ENCODE data around the gene CLOCK.

Gene CLOCK

DNA sequence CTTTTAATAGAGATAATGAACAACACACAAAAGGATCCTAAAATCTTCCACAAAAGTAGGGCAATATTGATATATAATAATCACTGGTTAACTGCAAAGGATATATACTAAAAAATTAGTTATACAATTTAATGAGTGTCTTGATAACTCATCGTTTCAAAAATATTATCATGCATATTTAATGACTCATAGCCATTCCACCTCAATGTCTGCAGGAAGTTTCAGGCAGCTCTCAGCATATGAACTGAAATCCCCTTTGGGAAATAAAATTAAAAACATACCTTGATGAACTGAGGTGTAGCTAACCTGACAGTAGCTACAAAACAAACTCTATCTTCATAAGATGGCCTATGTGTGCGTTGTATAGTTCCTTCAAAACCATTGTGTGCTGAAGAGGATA is 88.1 kb downstream of the CLOCK start:
- no peak for FAIRE-seq

DNA sequence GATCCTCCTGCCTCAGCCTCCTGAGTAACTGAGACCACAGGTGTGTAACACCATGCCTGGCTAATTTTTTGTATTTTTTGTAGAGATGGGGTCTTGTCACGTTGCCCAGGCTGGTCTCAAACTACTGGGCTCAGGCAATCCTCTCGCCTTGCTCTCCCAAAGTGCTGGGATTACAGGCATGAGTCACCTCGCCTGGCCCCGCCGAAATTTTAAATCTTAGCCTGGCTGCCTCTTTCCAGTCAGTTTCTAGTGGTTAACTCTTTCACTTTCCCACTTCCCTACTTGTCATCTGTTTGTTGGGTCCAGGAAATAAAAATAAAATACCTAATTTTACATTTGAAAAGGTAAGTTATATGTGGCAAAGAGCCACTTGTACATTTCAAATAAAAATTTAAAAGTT is 88.5 kb downstream of the CLOCK start:
- DNase-seq (ENCODE audit: insufficient read length, low spot score) (no peak), FAIRE-seq (no peak)
- TF ChIP-seq POU2F2 (IDR thresholded peaks at IDR 0.05; ENCODE audit: low read depth, low read length) (no peak), POLR2AphosphoS5 (IDR thresholded peaks at IDR 0.05; ENCODE audit: low read depth, low read length) (no peak), PAX5 (IDR thresholded peaks at IDR 0.05; ENCODE audit: insufficient read depth, low read length, severe bottlenecking) (no peak), POLR2A (IDR thresholded peaks at IDR 0.05; ENCODE audit: low read depth, low read length) (no peak), SPI1 (IDR thresholded peaks at IDR 0.05; ENCODE audit: low read depth, low read length) (no peak), TAF1 (IDR thresholded peaks at IDR 0.05; ENCODE audit: low read depth, low read length) (no peak)

More for the DNA sequence above, 88.1 kb downstream of the CLOCK start:
- DNase-seq (ENCODE audit: insufficient read length, low spot score) = no peak
- TF ChIP-seq POLR2AphosphoS5 (IDR thresholded peaks at IDR 0.05; ENCODE audit: low read depth, low read length) (no peak), PAX5 (IDR thresholded peaks at IDR 0.05; ENCODE audit: insufficient read depth, low read length, severe bottlenecking) (no peak), TAF1 (IDR thresholded peaks at IDR 0.05; ENCODE audit: low read depth, low read length) (no peak), SPI1 (IDR thresholded peaks at IDR 0.05; ENCODE audit: low read depth, low read length) (no peak), POU2F2 (IDR thresholded peaks at IDR 0.05; ENCODE audit: low read depth, low read length) (no peak), POLR2A (IDR thresholded peaks at IDR 0.05; ENCODE audit: low read depth, low read length) (no peak)

DNA sequence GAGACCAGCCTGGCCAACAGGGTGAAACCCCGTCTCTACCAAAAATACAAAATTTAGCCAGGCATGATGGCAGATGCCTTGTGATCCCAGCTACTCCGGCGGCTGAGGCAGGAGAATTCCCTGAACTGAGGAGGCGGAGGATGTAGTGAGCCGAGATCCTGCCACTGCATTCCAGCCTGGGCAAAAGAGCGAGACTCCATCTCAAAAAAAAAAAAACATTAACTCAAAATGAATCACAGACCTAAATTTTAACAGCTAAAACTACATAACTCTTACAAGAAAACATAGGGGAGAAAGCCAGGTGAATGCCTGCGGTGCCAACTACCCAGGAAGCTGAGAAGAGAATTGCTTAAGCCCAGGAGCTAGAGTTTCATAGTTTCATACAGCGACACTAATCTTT is 96.1 kb downstream of the CLOCK start:
- FAIRE-seq (no peak), DNase-seq (ENCODE audit: insufficient read length, low spot score) (no peak)
- no peak for TF ChIP-seq PAX5 (IDR thresholded peaks at IDR 0.05; ENCODE audit: insufficient read depth, low read length, severe bottlenecking)
- TF ChIP-seq POLR2AphosphoS5 (IDR thresholded peaks at IDR 0.05; ENCODE audit: low read depth, low read length) = no peak
- TF ChIP-seq SPI1 (IDR thresholded peaks at IDR 0.05; ENCODE audit: low read depth, low read length) = no peak
- TF ChIP-seq POLR2A (IDR thresholded peaks at IDR 0.05; ENCODE audit: low read depth, low read length) = no peak
- TF ChIP-seq TAF1 (IDR thresholded peaks at IDR 0.05; ENCODE audit: low read depth, low read length) = no peak
- TF ChIP-seq POU2F2 (IDR thresholded peaks at IDR 0.05; ENCODE audit: low read depth, low read length) = no peak

DNA sequence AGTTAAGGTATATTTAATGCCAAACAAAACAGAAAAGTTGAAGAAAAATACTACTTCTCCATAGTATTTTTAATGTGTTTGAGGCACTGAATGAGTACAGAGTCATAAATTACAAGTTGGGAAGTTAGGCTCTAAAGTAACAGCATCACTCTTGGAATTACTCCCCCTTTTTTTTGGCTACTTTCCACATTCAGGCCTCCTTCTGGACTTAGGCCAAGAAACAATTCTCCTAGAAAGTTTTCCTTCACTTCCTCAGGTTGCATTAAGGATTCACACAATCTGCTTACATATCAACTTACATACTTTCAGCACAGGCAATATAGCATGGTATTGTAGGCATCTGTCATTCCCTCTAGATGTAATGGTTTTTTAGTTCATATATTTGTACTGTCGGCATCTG is 98.9 kb downstream of the CLOCK start:
- FAIRE-seq (no peak), DNase-seq (ENCODE audit: insufficient read length, low spot score) (no peak)
- TF ChIP-seq TAF1 (IDR thresholded peaks at IDR 0.05; ENCODE audit: low read depth, low read length) = no peak
- no peak for TF ChIP-seq SPI1 (IDR thresholded peaks at IDR 0.05; ENCODE audit: low read depth, low read length)
- no peak for TF ChIP-seq PAX5 (IDR thresholded peaks at IDR 0.05; ENCODE audit: insufficient read depth, low read length, severe bottlenecking)

DNA sequence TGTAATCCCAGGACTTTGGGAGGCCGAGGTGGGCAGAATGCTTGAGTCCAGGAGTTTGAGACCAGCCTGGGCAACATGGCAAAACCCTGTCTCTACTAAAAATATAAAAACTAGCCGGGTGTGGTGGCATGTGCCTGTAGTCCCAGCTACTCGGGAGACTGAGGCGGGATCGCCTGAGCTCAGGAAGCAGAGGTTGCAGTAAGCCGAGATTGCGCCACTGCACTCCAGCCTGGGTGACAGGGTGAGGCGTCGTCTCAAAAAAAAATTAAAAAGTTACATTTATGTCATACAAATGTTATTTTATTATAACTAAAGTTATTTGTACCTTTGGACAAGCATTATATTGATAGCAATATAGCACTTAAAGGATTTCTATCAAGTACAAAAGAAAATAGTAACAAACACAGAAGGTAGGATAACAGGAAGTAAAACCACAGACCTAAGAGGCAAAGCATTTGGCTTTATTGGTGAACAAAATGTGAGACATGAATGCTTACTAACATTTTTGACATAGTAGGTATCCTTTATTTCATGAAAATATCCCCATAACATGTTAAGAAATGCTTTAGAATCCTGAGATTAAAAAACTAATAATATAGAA is 99.5 kb downstream of the CLOCK start:
- DNase-seq (ENCODE audit: insufficient read length, low spot score) (no peak), FAIRE-seq (no peak)
- TF ChIP-seq POU2F2 (IDR thresholded peaks at IDR 0.05; ENCODE audit: low read depth, low read length) (no peak), SPI1 (IDR thresholded peaks at IDR 0.05; ENCODE audit: low read depth, low read length) (no peak)

DNA sequence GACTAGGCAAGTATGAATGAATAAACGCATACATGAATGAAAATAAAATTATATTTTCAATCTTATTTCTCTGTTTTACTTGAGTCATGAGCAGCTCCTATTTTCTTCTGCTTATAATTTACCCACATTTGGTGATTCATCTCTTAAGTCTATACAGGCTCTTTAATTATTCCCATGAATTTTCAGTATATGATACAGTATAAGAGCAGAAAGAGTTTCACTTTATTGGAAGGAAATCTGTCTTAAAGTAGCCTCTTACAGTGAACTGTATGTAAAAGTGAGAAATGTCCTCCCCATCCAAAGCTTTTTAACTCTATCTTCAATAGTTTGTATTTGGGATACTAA is 100.2 kb downstream of the CLOCK start:
- DNase-seq (ENCODE audit: insufficient read length, low spot score) (no peak), FAIRE-seq (peak; percentile 78)
- no peak for TF ChIP-seq POLR2A (IDR thresholded peaks at IDR 0.05; ENCODE audit: low read depth, low read length)
- no peak for TF ChIP-seq POU2F2 (IDR thresholded peaks at IDR 0.05; ENCODE audit: low read depth, low read length)
- TF ChIP-seq TAF1 (IDR thresholded peaks at IDR 0.05; ENCODE audit: low read depth, low read length) = no peak
- TF ChIP-seq SPI1 (IDR thresholded peaks at IDR 0.05; ENCODE audit: low read depth, low read length) = no peak
- TF ChIP-seq PAX5 (IDR thresholded peaks at IDR 0.05; ENCODE audit: insufficient read depth, low read length, severe bottlenecking) = no peak
- no peak for TF ChIP-seq POLR2AphosphoS5 (IDR thresholded peaks at IDR 0.05; ENCODE audit: low read depth, low read length)

DNA sequence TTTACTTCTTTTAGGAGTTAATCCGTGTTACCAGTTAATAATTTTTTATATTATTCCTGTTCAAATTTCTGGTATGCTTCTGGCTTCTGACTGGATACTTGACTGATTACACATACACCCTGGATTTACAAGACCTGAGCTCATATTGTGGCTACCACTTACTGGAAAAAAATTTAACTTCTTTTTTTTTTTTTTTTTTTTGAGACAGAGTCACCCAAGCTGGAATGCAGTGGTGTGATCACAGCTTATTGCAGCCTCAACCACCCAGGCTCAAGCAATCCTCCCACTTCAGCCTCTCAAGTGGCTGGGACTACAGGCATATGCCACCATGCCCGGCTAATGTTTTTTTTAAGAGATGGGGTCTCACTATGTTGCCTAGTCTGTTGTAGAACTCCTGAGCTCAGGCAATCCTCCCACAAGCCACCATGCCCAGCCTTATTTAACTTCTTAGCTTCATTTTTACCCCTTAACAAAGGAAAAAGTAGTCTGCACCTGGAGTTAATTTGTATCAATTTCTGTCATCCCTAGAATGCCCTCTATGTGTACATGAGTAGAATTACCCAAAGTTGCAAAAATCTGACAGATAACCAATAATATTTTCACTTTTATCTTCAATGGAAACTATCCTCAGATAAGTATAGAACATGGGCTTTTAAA is 100.7 kb downstream of the CLOCK start:
- no peak for DNase-seq (ENCODE audit: insufficient read length, low spot score)
- FAIRE-seq = no peak
- TF ChIP-seq POLR2A (IDR thresholded peaks at IDR 0.05; ENCODE audit: low read depth, low read length) = no peak
- no peak for TF ChIP-seq SPI1 (IDR thresholded peaks at IDR 0.05; ENCODE audit: low read depth, low read length)
- no peak for TF ChIP-seq PAX5 (IDR thresholded peaks at IDR 0.05; ENCODE audit: insufficient read depth, low read length, severe bottlenecking)
- TF ChIP-seq TAF1 (IDR thresholded peaks at IDR 0.05; ENCODE audit: low read depth, low read length) = no peak
- no peak for TF ChIP-seq POU2F2 (IDR thresholded peaks at IDR 0.05; ENCODE audit: low read depth, low read length)
- no peak for TF ChIP-seq POLR2AphosphoS5 (IDR thresholded peaks at IDR 0.05; ENCODE audit: low read depth, low read length)

DNA sequence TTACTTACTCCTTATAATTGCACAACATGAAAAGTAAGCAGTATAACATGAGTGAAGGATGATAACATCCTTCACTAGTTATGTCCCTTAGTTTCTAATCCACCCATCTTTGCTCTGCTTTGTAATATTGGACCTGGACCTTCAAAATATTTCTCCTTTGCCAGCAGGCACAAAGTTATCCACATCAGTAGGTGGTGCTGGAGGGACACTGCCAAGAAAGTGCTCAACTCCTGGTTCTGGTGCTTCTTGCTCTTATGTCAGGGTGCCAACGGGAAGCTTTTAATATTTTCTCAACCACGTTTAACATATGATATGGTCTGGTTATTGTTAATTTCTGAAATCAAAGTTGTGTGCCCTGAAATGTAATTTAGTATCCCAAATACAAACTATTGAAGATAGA is 101.9 kb downstream of the CLOCK start:
- peak; percentile 45 for FAIRE-seq
- DNase-seq (ENCODE audit: insufficient read length, low spot score) = no peak
- TF ChIP-seq TAF1 (IDR thresholded peaks at IDR 0.05; ENCODE audit: low read depth, low read length) (no peak), PAX5 (IDR thresholded peaks at IDR 0.05; ENCODE audit: insufficient read depth, low read length, severe bottlenecking) (no peak), POLR2A (IDR thresholded peaks at IDR 0.05; ENCODE audit: low read depth, low read length) (no peak), POLR2AphosphoS5 (IDR thresholded peaks at IDR 0.05; ENCODE audit: low read depth, low read length) (no peak), POU2F2 (IDR thresholded peaks at IDR 0.05; ENCODE audit: low read depth, low read length) (no peak), SPI1 (IDR thresholded peaks at IDR 0.05; ENCODE audit: low read depth, low read length) (no peak)

DNA sequence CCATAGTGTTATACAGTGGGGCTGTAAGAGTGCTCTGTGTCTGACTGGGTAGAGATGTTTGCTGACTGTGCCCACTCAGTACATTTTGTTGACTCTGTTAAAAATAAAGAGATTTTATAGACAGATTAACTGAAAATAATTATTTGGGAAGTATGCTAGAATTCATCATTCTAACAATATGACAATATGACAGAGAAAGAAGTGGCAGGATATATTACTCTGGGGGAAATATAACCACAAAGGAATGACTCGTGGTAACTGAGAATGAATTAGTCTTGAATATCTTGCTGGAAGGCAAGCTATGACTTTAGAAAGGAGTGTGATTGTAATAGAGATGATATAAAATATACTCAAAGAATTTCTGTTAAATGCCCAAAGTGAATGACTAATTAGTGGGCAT is 104.2 kb downstream of the CLOCK start:
- TF ChIP-seq TAF1 (IDR thresholded peaks at IDR 0.05; ENCODE audit: low read depth, low read length) (no peak), SPI1 (IDR thresholded peaks at IDR 0.05; ENCODE audit: low read depth, low read length) (no peak), POLR2AphosphoS5 (IDR thresholded peaks at IDR 0.05; ENCODE audit: low read depth, low read length) (no peak), PAX5 (IDR thresholded peaks at IDR 0.05; ENCODE audit: insufficient read depth, low read length, severe bottlenecking) (no peak)
- no peak for DNase-seq (ENCODE audit: insufficient read length, low spot score)
- FAIRE-seq = no peak

DNA sequence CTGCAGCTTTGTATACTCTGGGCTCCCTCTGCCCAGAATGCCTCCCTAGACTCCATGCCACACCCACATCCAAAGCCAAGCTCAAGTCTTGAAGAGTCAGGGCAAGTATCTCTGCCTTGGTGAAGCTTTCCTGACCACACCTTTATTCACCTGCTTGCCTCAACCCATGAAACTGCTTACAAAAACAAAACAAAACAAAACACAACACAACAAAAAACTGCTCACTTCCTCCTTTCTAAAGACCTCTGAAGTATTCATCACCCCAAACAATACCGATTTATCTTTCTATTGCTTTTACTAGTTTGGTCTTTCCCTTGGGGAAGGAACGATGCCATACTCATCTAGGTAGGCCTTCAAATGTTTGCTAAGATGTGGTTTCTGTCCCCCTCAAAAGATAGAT is 105.9 kb downstream of the CLOCK start:
- no peak for FAIRE-seq
- TF ChIP-seq SPI1 (IDR thresholded peaks at IDR 0.05; ENCODE audit: low read depth, low read length) = peak; percentile 82
- TF ChIP-seq PAX5 (IDR thresholded peaks at IDR 0.05; ENCODE audit: insufficient read depth, low read length, severe bottlenecking) = no peak
- DNase-seq (ENCODE audit: insufficient read length, low spot score) = no peak

All from GM12891 (cell line).